GM19455 (cell line): ENCODE results near the gene GPC6.

ENCODE experiments used
- ATAC-seq: cut with Tn5 transposase; IDR thresholded peaks from one replicate; pipeline ENCODE4 v1.9.1; 2021; ENCODE audit not compliant: unreplicated experiment

Gene GPC6

DNA sequence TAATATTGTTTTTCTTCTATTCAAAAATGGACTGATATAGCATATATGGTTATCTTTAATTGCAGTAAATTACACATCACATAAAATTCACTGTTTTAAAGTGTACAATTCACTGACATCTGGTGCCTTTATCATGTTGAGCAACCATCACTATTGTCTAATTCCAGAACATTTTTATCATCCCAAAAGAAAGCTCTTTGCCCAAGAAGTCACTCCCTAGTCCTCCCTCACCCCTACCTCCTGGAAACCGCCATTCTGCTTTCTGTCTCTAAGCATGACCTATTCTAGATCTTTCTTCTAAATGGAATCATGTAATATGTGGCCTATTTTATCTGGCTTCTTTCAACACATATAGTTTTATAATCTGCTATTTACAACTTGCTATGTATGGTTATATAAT, 727.2 kb downstream of the GPC6 start:
- no peak for ATAC-seq

- ATAC-seq, result no peak
These were observed 729.3 kb downstream of the GPC6 start for GRCh38 chr13:93955904-93956303.

DNA sequence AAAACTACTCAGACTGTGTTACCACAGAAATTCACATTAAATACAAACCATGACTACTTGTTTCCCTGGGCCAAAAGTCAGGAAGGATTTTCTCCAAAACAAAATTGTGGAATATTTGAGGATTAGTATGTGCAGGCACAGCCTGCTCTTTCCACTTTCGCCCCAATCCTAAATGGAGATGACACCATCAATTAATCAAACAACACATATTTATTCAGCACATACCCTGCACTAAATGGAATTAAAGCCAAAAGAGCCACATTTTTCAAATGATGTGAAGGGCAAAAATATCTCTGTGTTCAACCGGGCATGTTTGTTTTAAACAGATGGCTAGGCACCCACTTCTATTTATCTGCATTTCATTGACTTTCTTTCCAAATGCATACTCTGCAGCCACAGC, 729.8 kb downstream of the GPC6 start:
- no peak for ATAC-seq

DNA sequence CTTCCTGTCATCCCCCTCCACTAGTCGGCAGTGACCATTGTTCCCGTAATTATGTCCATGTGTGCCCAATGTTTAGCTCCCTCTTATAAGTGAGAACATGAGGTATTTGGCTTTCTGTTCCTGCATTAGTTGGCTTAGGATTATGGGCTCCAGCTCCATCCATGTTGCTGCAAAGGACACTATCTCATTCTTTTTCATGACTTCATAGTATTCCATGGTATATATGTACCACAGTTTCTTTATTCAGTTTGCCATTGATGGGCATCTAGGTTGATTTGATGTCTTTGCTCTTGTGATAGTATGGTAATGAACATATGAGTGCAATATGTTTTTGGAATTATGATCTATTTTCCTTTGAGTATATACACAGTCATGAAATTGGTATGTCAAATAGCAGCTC, 730.8 kb downstream of the GPC6 start:
- no peak for ATAC-seq

GRCh38 chr13:93959796-93960533, 733.4 kb downstream of the GPC6 start:
- no peak for ATAC-seq

DNA sequence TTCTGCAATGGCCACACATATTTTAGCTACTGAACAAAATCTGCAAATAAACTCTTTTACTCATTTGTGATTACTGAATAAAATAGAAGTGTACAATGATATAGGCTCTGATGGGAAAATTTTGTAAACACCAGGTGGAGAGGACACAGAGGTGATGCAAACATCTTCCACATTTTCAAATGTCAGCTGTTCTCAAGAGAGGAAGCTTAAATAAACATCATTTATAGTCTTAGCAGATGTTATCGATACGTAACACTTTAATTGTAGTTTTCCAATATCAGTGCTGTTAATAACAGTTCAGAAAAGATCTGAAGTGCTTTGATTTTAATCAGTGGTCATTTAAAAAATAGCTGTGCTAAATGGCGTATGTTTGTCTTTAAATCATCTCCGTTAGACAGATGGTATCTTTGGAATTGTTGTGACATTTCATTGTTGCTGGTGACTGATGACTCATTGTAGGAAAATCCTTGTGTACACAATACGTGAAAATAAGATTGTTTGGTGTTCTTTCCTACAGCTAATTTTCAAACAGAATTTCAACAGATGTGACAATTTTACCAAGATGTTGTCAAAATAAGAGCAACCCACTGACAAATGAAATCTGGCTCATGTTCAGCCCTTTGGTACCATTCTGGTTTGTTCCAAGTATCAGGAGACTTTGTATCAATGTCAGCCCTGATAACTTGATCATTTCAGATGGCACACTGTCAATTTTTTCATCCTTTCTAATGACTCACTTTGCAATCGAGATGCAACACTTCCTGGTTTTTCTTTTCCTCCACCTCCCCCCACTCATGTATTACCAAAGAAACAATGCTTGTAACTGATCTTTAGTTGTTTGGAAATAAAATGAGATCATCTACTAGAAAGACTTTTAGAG, 736.9 kb downstream of the GPC6 start:
- no peak for ATAC-seq

DNA sequence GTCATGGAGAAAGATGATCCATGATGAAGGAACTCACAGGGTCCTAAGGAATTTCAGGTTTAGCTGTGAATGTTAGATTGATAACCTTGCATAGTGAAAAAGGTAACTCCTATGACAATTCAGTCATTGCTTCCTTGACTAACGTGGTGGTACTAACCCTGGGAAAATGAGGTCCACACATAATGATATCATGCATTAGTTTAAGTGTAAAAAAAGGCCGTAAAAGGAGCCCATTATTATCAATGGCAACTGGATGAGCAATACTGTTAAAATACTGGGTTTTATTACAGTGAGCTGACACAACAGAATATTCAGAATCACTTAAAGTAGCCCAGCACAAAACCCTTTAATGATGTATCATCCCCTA, 737.5 kb downstream of the GPC6 start:
- no peak for ATAC-seq

- no peak for ATAC-seq
These were observed 739.0 kb downstream of the GPC6 start for GRCh38 chr13:93965587-93965986.

DNA sequence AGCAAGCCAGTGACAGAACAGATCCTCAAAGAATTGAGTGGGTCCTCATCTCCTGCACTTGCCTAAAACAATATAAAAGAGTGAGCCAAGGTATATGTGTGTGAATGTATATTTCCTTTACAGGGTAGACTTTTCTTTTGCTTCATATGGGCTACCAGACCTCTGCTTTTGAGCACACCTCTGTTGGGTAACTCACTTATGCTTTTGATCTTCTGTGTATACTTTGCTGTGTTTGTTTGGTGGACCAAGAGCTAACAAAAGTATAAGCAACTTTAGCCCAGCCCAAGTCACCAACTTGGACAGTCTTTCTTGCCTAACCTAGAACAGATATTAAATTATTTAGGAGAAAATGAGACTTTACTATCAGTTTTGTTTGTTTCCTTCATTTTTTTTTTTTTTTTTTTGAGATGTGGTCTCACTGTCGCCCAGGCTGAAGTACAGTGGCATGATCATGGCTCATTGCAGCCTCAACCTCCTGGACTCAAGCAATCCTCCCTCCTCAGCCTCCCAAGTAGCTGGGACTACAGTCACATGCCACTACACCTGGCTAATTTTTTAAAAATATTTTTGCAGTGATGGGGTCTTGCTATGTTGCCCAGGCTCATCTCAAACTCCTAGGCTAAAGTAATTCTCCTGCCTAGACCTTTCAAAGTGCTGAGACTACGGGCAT, 739.8 kb downstream of the GPC6 start:
- ATAC-seq, result no peak

- ATAC-seq, result no peak
These were observed 740.7 kb downstream of the GPC6 start for GRCh38 chr13:93967286-93967685.

DNA sequence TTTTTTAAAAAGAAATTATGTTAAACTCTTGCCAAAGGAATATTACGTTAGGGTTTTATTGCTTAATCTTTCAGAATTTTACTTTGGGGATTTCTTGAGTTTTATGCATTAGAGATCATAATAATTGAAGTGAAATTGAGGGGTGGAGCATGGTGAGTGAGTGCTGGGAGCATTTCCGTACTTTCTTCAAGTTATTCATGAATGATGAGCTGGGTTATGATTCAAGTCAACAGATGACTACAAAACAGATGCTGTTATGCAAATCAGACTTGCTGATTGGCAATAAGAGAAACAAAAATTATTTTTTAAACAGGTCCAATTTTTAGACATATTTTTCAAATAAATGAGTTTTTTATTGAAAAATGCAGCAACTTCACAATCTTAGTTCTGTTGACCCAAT, 748.6 kb downstream of the GPC6 start:
- ATAC-seq, result no peak

GRCh38 chr13:93976528-93976927, 749.9 kb downstream of the GPC6 start:
- no peak for ATAC-seq

DNA sequence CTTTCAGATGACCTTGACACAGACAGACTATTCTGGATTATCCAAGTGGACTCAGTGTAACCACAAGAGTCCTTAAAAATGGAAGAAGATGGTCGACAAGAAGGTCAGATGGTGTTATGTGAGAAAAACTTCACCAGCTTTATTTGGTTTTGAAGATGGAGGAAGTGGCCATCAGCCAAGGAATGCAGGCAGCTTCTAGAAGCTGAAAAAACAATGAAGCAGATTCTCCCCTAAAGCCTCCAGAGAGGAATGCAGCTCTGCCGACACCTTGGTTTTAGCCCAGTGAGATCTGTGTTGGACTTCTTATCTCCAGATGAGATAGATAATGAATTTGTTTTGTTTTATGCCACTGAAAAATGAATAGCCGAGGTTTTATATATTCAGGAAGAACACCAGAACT, 751.4 kb downstream of the GPC6 start:
- ATAC-seq, result no peak

GRCh38 chr13:93981426-93981977, 754.9 kb downstream of the GPC6 start:
- no peak for ATAC-seq

- no peak for ATAC-seq
These were observed 755.7 kb downstream of the GPC6 start for GRCh38 chr13:93982179-93982918.

DNA sequence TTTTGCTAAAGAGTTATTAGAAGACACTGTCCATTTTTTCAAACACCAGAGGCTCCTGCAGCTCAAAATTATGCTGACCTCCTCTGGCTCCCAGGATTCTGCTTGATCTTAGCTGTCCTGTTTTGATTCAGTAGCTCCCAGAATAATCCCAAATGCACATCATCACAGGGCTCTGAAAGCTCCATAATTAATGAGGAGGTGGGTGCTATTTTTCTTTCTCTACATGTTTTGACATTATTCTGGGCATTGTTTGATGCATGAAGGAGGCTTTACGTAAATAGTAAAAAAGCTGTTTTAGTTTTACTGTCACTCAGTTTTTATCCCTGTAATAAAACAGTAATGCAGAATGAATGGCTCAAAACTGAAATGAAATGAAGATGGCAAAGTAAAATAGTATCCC, 757.4 kb downstream of the GPC6 start:
- ATAC-seq, result no peak

DNA sequence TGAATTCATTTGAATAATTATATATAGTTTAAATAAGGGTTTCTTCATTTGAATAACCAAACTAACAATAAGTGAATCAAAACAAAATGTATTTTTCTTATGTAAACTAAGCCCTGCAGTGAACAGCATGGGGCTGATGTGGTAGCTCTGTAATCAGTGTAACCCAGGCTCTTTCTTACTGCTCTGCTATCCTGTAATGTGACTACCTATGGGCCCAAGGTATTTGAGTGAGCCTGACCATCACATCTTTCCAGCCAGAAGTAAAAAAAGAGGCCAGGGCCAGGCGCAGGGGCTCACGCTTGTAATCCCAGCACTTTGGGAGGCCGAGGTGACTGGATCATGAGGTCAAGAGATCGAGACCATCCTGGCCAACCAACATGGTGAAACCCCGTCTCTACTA, 758.3 kb downstream of the GPC6 start:
- no peak for ATAC-seq

DNA sequence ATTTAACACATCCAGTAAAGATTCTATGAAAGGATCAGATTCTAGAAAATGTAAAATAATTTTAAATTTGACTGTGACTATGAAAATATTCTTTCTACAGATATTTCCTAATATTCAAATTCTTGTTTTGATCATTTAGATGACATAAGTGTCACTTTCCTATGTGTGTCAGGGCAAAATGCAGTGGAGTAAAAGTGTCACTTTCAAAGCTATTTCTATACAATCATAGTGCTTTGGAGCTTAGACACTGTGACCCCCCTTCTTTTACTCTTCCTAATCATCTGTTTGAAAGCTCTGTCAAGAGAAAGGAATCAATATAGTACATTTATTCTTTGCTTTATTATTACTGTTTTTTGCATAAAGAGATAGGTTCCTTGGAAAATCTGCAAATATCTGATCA, 760.9 kb downstream of the GPC6 start:
- ATAC-seq, result no peak

DNA sequence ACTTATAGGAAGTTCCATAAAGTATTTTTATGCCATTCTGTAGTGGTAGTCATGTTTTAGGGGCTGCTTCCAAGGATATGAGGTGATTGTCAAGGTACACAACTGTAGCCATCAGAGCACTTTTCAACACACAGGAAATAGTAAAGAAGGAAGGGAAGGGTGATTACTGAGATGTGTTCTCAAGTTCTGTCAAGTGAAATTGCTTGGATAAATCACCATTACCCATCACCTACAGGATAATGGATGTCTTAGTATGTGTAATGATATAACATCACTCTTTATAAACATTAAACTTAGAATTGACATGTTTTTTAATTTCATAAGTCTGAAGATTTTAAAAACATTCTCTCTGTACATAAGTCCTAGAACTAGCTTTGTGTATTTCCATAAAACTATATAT, 765.0 kb downstream of the GPC6 start:
- no peak for ATAC-seq

DNA sequence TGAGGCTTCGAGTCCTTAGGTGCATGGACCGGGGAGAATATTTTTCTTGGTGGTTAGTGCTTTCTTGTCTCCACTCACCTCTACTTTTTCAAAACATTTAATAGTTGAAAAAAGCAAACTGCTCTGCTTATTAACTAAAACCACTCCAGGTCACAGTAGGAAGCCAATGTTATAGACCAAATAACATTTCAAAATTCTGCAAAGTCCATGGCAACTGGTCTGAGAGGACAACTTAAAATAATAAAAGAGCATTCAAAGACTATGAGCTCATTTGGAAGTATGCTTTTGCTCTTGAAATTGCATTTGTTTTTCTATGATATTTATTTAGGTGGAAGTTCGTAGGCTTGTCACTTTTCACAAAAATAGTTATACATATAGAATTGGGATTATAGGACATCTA, 769.9 kb downstream of the GPC6 start:
- ATAC-seq, result no peak

- no peak for ATAC-seq
These were observed 779.7 kb downstream of the GPC6 start for GRCh38 chr13:94006296-94006695.
